ENCODE data around the gene ASTN2. TPM values are rescaled to one million over a fixed set of nuclear protein-coding genes. Genes with fewer than 3 reads are reported as not detected.
A peak's percentile ranks its signal among the peaks of the same experiment; 100 is the strongest.

ASTN2 gene
- total and polyA plus RNA-seq, 10 of the 15 experiments (the other 5 are each of a cell fraction or from before 2014, with no cell fraction given): 1.4 to 15.7 (median 7.0) TPM

GRCh38 chr9:117034866-117035265 lies 380.0 kb downstream of the ASTN2 start:
- TF ChIP-seq NBN (IDR thresholded peaks at IDR 0.05): no peak
- TF ChIP-seq PAX5 (IDR thresholded peaks at IDR 0.05; ENCODE audit: borderline replicate concordance, low read depth, low read length): no peak
- TF ChIP-seq PAX8 (IDR thresholded peaks at IDR 0.05): no peak
- peak; percentile 91 for TF ChIP-seq REST (IDR thresholded peaks at IDR 0.05; ENCODE audit: low read depth, low read length)
- 0 out of 2 replicates have a peak, but pooled peaks have one; percentile 31 for TF ChIP-seq YY1 (IDR thresholded peaks at IDR 0.05; ENCODE audit: low read depth, low read length)
- TF ChIP-seq RAD21 (IDR thresholded peaks at IDR 0.05; ENCODE audit: insufficient read depth, low read depth, low read length): peak; percentile 3; the same call in 1 of the 2 replicates
- no peak for TF ChIP-seq TCF7 (IDR thresholded peaks at IDR 0.05; ENCODE audit: borderline replicate concordance)
- TF ChIP-seq BRCA1 (IDR thresholded peaks at IDR 0.05; ENCODE audit: low read depth, low read length): no peak
- no peak for DNase-seq (ENCODE audit: low read depth, low spot score)
- POLR2A ChIA-PET: no interaction called here
- Histone ChIP-seq H3K27me3 (replicated peaks in 1 of 2; ENCODE audit: control insufficient read depth in 2 of 2, insufficient read depth in 2 of 2, low read length in 1 of 2) (no peaks in the 10 kb centered on the region), H3K4me2 (ENCODE audit: control insufficient read depth, insufficient read depth) (no peak overlapping the region), H3K36me3 (ENCODE audit: control insufficient read depth in 2 of 2, insufficient read depth in 2 of 2, low read length in 1 of 2) (no peaks in the 10 kb centered on the region), H3K4me3 (no peak overlapping the region), H3K27ac (ENCODE audit: control insufficient read depth, insufficient read depth) (no peak overlapping the region), H3K79me2 (ENCODE audit: control insufficient read depth, insufficient read depth, low read length) (no peaks in the 10 kb centered on the region), H3K9ac (ENCODE audit: control insufficient read depth, insufficient read depth, low read length) (no peak overlapping the region), H3K4me1 (ENCODE audit: control insufficient read depth, insufficient read depth, low read length) (no peaks in the 10 kb centered on the region), H4K20me1 (ENCODE audit: control insufficient read depth, insufficient read depth) (no peaks in the 10 kb centered on the region), H2AFZ (ENCODE audit: control insufficient read depth, low read depth, low read length) (no peak overlapping the region), H3K9me3 (replicated peaks; ENCODE audit: control insufficient read depth, insufficient read depth, low read length) (no peaks in the 10 kb centered on the region)
- CTCF ChIA-PET: interaction anchor here (1.6 kb wide), 1 partner anchor 11 kb away, joined by 5 read pairs; no protein-coding TSS in a partner anchor
- SMC1A ChIA-PET (ENCODE audit: uncharacterized antibody, unreplicated experiment): interaction anchor here (1.2 kb wide), 1 partner anchor 17 kb away, joined by 3 read pairs; no protein-coding TSS in a partner anchor
- BruUV-seq (replicated peaks): no TSS peak
- peak; percentile 50; the same call in 1 of the 3 replicates for ATAC-seq
- in situ Hi-C loops (cut with MboI) (no loop called here), intact Hi-C loops (cut with micrococcal nuclease; ENCODE audit: unreplicated experiment) (no loop called here)
- no peak for FAIRE-seq
- RAD21 ChIA-PET (ENCODE audit: unreplicated experiment): no interaction called here
- 0% methylated on average over 2 of the region's 2 CpGs for WGBS (ENCODE audit: insufficient coverage, insufficient replicate concordance, low lambda C conversion rate, missing lambda C conversion rate)
